K562 (cell line): Measurements from ENCODE around the gene HMBS. TPM values are rescaled to one million over a fixed set of nuclear protein-coding genes. Genes with fewer than 3 reads are reported as not detected.

Source experiments
- BDP1 ChIP-seq: IDR thresholded peaks from 3 replicates; pipeline ENCODE4 v1.6.1; 2011; ENCODE audit not compliant: insufficient read length, insufficient read depth
- DMBX1 ChIP-seq: fragments of 250-450 bp; sonication (Bioruptor Pico); IDR thresholded peaks from 2 replicates; pipeline ENCODE4 v1.8.0; 2022; ENCODE audit warnings: inconsistent platforms, mild to moderate bottlenecking, moderate library complexity, borderline replicate concordance
- MCM2 ChIP-seq: fragments of 450-650 bp; IDR thresholded peaks from 2 replicates; pipeline ENCODE4 v1.6.1; 2017; ENCODE audit warnings: low read depth, mild to moderate bottlenecking
- NFIC ChIP-seq: fragments of 450-650 bp; IDR thresholded peaks from 2 replicates; pipeline ENCODE4 v1.6.1; 2017; ENCODE audit warnings: mild to moderate bottlenecking, inconsistent platforms
- NFRKB ChIP-seq: fragments of 450-650 bp; IDR thresholded peaks from 2 replicates; pipeline ENCODE4 v1.6.1; 2016; ENCODE audit warnings: low read depth
- NFXL1 ChIP-seq: fragments of 450-650 bp; formaldehyde crosslinking; IDR thresholded peaks from 2 replicates; pipeline ENCODE4 v1.4.0; 2021; ENCODE audit warnings: mild to moderate bottlenecking
- RHOXF2B ChIP-seq: fragments of 250-450 bp; sonication (Bioruptor Pico); conservative IDR thresholded peaks from 2 replicates; pipeline ENCODE4 v1.5.1; 2021
- U2AF1 ChIP-seq: fragments of 200-400 bp; formaldehyde crosslinking; optimal IDR thresholded peaks from 2 replicates; pipeline ENCODE3; 2017; ENCODE audit warnings: mild to moderate bottlenecking, low read depth, low read length, moderate library complexity
- ZNF668 ChIP-seq: fragments of 250-450 bp; sonication (Bioruptor Pico); IDR thresholded peaks from 2 replicates; pipeline ENCODE4 v1.8.0; 2022; ENCODE audit warnings: mild to moderate bottlenecking, inconsistent platforms
- ZNF696 ChIP-seq: fragments of 250-450 bp; sonication (Bioruptor Pico); conservative IDR thresholded peaks from 2 replicates; pipeline ENCODE4 v1.4.0; 2020; ENCODE audit warnings: mild to moderate bottlenecking, moderate library complexity
- polyA plus RNA-seq, 8 experiments: library from polyadenylated mRNA; depleted of rRNA in 4 of 8; stranded (reverse) in 5 of 8; unstranded in 3 of 8; fragments of >200 nt; fragmentation: Nextera tagmentation in 2 of 8; fragmentation: Illumina TruSeq in 1 of 8; extraction: Ambion mirVana in 2 of 8; extraction: Trizol in 1 of 8; gene quantifications; 2 replicates each; pipeline versions ENCODE4 v1.2.1 to v1.2.3, GENCODE V29; 2011 to 2014; ENCODE audit warnings: inconsistent platforms in 1 of 8, missing spikeins in 1 of 8
- total RNA-seq, 7 experiments: library from RNA; depleted of rRNA in 6 of 7; stranded (reverse); fragments of >200 nt in 6 of 7; fragmentation: Illumina TruSeq in 2 of 7; extraction: Trizol in 2 of 7; gene quantifications; 2 replicates each; pipeline versions ENCODE4 v1.2.1 to v1.2.3, GENCODE V29; 2011 to 2021; ENCODE audit warnings: low replicate concordance in 1 of 7
- TF ChIP-seq, protein P1 (sequence below): sonication (generic); formaldehyde crosslinking; IDR thresholded peaks from 2 replicates; pipeline ENCODE4 v1.8.0; 2022; ENCODE audit warnings: missing genetic modification reagents, mild to moderate bottlenecking, moderate library complexity, borderline replicate concordance
- TF ChIP-seq, protein P2 (sequence below): IDR thresholded peaks from 2 replicates; pipeline ENCODE4 v1.6.1; 2012; ENCODE audit warnings: low read depth, low read length, improper control_type of control experiment, borderline replicate concordance
- TF ChIP-seq, protein P3 (sequence below): fragments of 450-650 bp; conservative IDR thresholded peaks from 2 replicates; pipeline ENCODE4 v1.6.1; 2016; ENCODE audit warnings: missing genetic modification characterization, low read depth, mild to moderate bottlenecking, control low read depth, missing compliant biosample characterization
- TF ChIP-seq, protein P4 (sequence below): fragments of 250-450 bp; sonication (Bioruptor Pico); IDR thresholded peaks from 2 replicates; pipeline ENCODE4 v1.6.1; 2021; ENCODE audit warnings: mild to moderate bottlenecking
- TF ChIP-seq, protein P5 (sequence below): IDR thresholded peaks from 2 replicates; pipeline ENCODE4 v1.6.1; 2011; ENCODE audit not compliant: insufficient read length; ENCODE audit errors: extremely low read depth
- TF ChIP-seq, protein P6 (sequence below): fragments of 450-650 bp; IDR thresholded peaks from 2 replicates; pipeline ENCODE4 v1.6.1; 2017; ENCODE audit warnings: mild to moderate bottlenecking, moderate library complexity
- TF ChIP-seq, protein P7 (sequence below): sonication (generic); formaldehyde crosslinking; IDR thresholded peaks from 2 replicates; pipeline ENCODE4 v1.8.0; 2022; ENCODE audit warnings: mild to moderate bottlenecking, missing genetic modification reagents
- TF ChIP-seq, protein P8 (sequence below): fragments of 450-650 bp; formaldehyde crosslinking; IDR thresholded peaks from 2 replicates; pipeline ENCODE4 v1.4.0; 2020; ENCODE audit warnings: mild to moderate bottlenecking, moderate library complexity

HMBS gene
- total and polyA plus RNA-seq, 9 of the 15 experiments (the other 6 are each of a cell fraction or from before 2014, with no cell fraction given): 56.9 to 385 (median 286) TPM

DNA sequence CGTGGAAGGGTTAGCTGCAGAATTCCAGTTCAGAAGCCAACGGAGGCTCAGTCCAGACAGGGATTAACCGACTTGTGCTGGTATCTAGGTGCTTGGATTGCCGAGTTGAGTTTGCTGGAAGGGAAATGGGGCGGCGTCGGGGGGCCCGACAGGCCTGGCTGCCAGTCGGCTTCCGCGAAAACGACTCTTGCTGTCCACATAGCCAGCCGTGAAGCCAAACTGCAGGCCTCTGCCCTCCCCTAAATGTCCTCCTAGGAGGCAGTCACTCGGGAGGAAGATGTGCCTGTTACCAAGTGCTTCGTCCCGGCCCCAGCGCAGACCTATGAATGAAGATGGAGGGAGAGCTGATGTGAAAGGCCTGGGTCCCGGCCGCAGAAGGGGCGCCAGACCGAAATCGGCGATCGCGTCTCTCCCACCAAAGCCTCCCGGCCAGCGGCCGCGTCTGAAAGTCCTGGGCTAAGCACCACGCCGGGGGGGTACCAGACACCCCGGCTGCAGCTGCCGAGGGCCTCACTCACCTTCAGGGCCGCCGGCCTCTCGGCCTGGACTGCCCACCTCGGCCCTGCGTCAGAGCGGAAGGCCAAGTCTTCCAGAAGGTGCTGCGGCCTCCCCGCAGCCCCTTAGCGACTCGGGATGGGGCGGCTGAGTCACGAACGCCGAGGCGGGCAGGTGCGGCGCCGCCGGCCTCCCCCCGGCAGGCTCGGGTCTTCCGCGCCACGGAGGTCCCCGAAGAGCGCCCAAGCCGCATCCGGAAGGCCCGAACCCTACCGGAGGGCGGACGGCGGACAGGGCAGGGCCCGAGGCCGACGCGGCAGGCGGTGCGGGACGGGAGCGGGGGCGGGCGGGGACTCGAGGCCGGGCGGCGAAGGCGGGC, 9.5 kb downstream of the HMBS start (continued):
- TF ChIP-seq U2AF1 (peak; percentile 57), NFIC (no peak), ZNF668 (CRISPR knock-in tag) (no peak), RHOXF2B (CRISPR knock-in tag) (no peak), NFRKB (no peak), BDP1 (no peak), NFXL1 (CRISPR knock-in tag) (no peak), MCM2 (no peak), DMBX1 (CRISPR knock-in tag) (no peak), ZNF696 (CRISPR knock-in tag) (no peak)
- TF ChIP-seq, protein P1, sequence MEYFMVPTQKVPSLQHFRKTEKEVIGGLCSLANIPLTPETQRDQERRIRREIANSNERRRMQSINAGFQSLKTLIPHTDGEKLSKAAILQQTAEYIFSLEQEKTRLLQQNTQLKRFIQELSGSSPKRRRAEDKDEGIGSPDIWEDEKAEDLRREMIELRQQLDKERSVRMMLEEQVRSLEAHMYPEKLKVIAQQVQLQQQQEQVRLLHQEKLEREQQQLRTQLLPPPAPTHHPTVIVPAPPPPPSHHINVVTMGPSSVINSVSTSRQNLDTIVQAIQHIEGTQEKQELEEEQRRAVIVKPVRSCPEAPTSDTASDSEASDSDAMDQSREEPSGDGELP (CRISPR knock-in tag): peak; percentile 44
- TF ChIP-seq, protein P2, sequence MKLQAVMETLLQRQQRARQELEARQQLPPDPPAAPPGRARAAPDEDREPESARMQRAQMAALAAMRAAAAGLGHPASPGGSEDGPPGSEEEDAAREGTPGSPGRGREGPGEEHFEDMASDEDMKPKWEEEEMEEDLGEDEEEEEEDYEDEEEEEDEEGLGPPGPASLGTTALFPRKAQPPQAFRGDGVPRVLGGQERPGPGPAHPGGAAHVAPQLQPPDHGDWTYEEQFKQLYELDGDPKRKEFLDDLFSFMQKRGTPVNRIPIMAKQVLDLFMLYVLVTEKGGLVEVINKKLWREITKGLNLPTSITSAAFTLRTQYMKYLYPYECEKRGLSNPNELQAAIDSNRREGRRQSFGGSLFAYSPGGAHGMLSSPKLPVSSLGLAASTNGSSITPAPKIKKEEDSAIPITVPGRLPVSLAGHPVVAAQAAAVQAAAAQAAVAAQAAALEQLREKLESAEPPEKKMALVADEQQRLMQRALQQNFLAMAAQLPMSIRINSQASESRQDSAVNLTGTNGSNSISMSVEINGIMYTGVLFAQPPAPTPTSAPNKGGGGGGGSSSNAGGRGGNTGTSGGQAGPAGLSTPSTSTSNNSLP: no peak
- TF ChIP-seq, protein P3, sequence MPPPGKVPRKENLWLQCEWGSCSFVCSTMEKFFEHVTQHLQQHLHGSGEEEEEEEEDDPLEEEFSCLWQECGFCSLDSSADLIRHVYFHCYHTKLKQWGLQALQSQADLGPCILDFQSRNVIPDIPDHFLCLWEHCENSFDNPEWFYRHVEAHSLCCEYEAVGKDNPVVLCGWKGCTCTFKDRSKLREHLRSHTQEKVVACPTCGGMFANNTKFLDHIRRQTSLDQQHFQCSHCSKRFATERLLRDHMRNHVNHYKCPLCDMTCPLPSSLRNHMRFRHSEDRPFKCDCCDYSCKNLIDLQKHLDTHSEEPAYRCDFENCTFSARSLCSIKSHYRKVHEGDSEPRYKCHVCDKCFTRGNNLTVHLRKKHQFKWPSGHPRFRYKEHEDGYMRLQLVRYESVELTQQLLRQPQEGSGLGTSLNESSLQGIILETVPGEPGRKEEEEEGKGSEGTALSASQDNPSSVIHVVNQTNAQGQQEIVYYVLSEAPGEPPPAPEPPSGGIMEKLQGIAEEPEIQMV (tag): no peak
- TF ChIP-seq, protein P4, sequence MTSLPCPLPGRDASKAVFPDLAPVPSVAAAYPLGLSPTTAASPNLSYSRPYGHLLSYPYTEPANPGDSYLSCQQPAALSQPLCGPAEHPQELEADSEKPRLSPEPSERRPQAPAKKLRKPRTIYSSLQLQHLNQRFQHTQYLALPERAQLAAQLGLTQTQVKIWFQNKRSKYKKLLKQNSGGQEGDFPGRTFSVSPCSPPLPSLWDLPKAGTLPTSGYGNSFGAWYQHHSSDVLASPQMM: no peak
- TF ChIP-seq, protein P5, sequence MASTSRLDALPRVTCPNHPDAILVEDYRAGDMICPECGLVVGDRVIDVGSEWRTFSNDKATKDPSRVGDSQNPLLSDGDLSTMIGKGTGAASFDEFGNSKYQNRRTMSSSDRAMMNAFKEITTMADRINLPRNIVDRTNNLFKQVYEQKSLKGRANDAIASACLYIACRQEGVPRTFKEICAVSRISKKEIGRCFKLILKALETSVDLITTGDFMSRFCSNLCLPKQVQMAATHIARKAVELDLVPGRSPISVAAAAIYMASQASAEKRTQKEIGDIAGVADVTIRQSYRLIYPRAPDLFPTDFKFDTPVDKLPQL: no peak
- TF ChIP-seq, protein P6, sequence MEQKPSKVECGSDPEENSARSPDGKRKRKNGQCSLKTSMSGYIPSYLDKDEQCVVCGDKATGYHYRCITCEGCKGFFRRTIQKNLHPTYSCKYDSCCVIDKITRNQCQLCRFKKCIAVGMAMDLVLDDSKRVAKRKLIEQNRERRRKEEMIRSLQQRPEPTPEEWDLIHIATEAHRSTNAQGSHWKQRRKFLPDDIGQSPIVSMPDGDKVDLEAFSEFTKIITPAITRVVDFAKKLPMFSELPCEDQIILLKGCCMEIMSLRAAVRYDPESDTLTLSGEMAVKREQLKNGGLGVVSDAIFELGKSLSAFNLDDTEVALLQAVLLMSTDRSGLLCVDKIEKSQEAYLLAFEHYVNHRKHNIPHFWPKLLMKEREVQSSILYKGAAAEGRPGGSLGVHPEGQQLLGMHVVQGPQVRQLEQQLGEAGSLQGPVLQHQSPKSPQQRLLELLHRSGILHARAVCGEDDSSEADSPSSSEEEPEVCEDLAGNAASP: no peak
- TF ChIP-seq, protein P7, sequence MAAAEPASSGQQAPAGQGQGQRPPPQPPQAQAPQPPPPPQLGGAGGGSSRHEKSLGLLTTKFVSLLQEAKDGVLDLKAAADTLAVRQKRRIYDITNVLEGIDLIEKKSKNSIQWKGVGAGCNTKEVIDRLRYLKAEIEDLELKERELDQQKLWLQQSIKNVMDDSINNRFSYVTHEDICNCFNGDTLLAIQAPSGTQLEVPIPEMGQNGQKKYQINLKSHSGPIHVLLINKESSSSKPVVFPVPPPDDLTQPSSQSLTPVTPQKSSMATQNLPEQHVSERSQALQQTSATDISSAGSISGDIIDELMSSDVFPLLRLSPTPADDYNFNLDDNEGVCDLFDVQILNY (CRISPR knock-in tag): no peak
- TF ChIP-seq, protein P8, sequence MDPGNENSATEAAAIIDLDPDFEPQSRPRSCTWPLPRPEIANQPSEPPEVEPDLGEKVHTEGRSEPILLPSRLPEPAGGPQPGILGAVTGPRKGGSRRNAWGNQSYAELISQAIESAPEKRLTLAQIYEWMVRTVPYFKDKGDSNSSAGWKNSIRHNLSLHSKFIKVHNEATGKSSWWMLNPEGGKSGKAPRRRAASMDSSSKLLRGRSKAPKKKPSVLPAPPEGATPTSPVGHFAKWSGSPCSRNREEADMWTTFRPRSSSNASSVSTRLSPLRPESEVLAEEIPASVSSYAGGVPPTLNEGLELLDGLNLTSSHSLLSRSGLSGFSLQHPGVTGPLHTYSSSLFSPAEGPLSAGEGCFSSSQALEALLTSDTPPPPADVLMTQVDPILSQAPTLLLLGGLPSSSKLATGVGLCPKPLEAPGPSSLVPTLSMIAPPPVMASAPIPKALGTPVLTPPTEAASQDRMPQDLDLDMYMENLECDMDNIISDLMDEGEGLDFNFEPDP (CRISPR knock-in tag): no peak
